HepG2 (cell line): ENCODE data around the gene CDH1. TPM values are rescaled to one million over a fixed set of nuclear protein-coding genes. Genes with fewer than 3 reads are reported as not detected.

Experiments
- EHMT2 ChIP-seq: fragments of 200-600 bp; sonication (generic); IDR thresholded peaks from 2 replicates; pipeline ENCODE4 v1.7.0; 2017; ENCODE audit warnings: antibody characterized with exemption, low read depth, low read length, borderline replicate concordance
- HOXA3 ChIP-seq: sonication (generic); formaldehyde crosslinking; IDR thresholded peaks from 2 replicates; pipeline ENCODE4 v1.5.0; 2020; ENCODE audit warnings: missing genetic modification reagents
- RBM39 ChIP-seq: fragments of 200-400 bp; formaldehyde crosslinking; IDR thresholded peaks from one replicate; pipeline ENCODE4 v1.6.1; 2018; ENCODE audit warnings: antibody characterized with exemption, mild to moderate bottlenecking, low read depth, low read length; ENCODE audit not compliant: poor library complexity, severe bottlenecking
- SALL1 ChIP-seq: sonication (generic); formaldehyde crosslinking; IDR thresholded peaks from 2 replicates; pipeline ENCODE4 v1.8.0; 2022; ENCODE audit warnings: mild to moderate bottlenecking, missing genetic modification reagents
- SMYD3 ChIP-seq: sonication (generic); formaldehyde crosslinking; IDR thresholded peaks from 2 replicates; pipeline ENCODE4 v1.8.1; 2023; ENCODE audit warnings: mild to moderate bottlenecking, missing genetic modification reagents
- SRSF9 ChIP-seq: fragments of 200-400 bp; formaldehyde crosslinking; IDR thresholded peaks from 2 replicates; pipeline ENCODE4 v1.6.1; 2018; ENCODE audit warnings: borderline replicate concordance, mild to moderate bottlenecking, low read depth, low read length; ENCODE audit not compliant: insufficient read depth, poor library complexity, severe bottlenecking
- XRCC5 ChIP-seq: fragments of 200-400 bp; formaldehyde crosslinking; optimal IDR thresholded peaks from 2 replicates; pipeline ENCODE3; 2017; ENCODE audit warnings: mild to moderate bottlenecking, low read length
- ZNF562 ChIP-seq: sonication (generic); formaldehyde crosslinking; IDR thresholded peaks from 2 replicates; pipeline ENCODE4 v1.8.0; 2022; ENCODE audit warnings: missing genetic modification reagents, borderline replicate concordance
- polyA plus RNA-seq, 8 experiments: library from polyadenylated mRNA; depleted of rRNA in 3 of 8; stranded (reverse) in 7 of 8; unstranded in 1 of 8; fragments of >200 nt; fragmentation: Illumina TruSeq in 4 of 8; extraction: Trizol in 4 of 8; gene quantifications; 2 replicates each; pipeline versions ENCODE4 v1.2.1 to v1.2.3, GENCODE V29; 2011 to 2016; ENCODE audit warnings: low read depth in 4 of 8, missing spikeins in 1 of 8, mixed read lengths in 1 of 8; ENCODE audit not compliant: insufficient read depth in 1 of 8
- total RNA-seq, 5 experiments: library from RNA; depleted of rRNA; stranded (reverse); fragments of >200 nt; fragmentation: Illumina TruSeq; extraction: Trizol; gene quantifications; 2 replicates each; pipeline ENCODE4 v1.2.3, GENCODE V29; 2016; ENCODE audit warnings: low read depth in 1 of 5
- TF ChIP-seq, protein P1 (sequence below), 2 experiments: sonication (generic) in 1 of 2; formaldehyde crosslinking in 1 of 2; IDR thresholded peaks; 2 replicates each; pipeline versions ENCODE4 v1.5.1 to v1.6.1; 2011 to 2020; ENCODE audit warnings: borderline replicate concordance in 1 of 2, low read depth in 1 of 2, low read length in 1 of 2, mild to moderate bottlenecking in 1 of 2, missing genetic modification reagents in 1 of 2, moderate library complexity in 1 of 2
- TF ChIP-seq, protein P2 (sequence below): sonication (generic); formaldehyde crosslinking; conservative IDR thresholded peaks from 2 replicates; pipeline ENCODE4 v1.8.0; 2022; ENCODE audit warnings: low read depth, missing genetic modification reagents
- TF ChIP-seq, protein P3 (sequence below): sonication (generic); formaldehyde crosslinking; IDR thresholded peaks from 2 replicates; pipeline ENCODE4 v1.4.0; 2020; ENCODE audit warnings: mild to moderate bottlenecking, missing genetic modification reagents
- TF ChIP-seq, protein P4 (sequence below): sonication (generic); formaldehyde crosslinking; IDR thresholded peaks from 2 replicates; pipeline ENCODE4 v1.5.1; 2020; ENCODE audit warnings: missing genetic modification reagents, mild to moderate bottlenecking, borderline replicate concordance
- TF ChIP-seq, protein P5 (sequence below): sonication (generic); formaldehyde crosslinking; IDR thresholded peaks from 2 replicates; pipeline ENCODE4 v1.4.0; 2020; ENCODE audit warnings: missing genetic modification reagents

Gene CDH1
- total and polyA plus RNA-seq, 2 of the 13 experiments (the other 11 are each of a cell fraction or from before 2014, with no cell fraction given), result 0.95 to 9.8 TPM

DNA sequence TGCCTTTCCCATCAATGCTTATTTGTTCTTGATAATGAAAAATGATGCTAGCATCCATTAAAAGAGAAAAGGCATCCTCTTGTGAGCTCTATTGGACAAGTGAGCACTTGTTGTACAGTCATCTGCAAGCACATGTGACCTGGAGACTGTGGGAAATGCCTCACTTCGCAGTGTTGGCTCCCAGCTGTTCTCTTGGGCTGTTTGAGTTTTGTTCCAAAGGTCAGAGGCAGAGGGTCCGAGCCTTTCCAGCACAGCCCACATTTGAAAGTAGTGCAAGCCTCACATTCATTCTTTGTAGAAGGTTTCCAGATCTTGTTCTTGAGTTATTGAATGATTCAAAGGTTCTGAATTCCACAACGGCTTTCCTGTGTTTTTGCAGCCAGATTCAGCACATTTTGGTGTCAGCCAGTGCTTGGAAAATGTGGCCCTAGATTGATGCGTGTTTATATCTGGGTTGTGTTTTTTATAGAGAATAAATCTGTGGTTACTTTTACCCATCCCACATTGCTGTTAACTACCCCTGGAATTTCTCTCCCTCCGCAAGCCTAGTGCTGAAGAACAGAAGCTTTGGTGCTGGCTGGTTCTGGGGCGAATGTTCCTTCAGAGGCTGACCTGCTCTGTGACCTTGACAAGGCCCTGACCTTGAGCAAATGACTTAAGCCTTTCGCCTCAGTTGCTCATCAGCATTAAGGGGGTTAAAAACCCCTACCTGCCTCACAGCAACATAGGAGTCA lies 49.8 kb downstream of the CDH1 start (continued):
- TF ChIP-seq SMYD3 (CRISPR knock-in tag), result no peak
- TF ChIP-seq RBM39, result no peak
- TF ChIP-seq, protein P1, sequence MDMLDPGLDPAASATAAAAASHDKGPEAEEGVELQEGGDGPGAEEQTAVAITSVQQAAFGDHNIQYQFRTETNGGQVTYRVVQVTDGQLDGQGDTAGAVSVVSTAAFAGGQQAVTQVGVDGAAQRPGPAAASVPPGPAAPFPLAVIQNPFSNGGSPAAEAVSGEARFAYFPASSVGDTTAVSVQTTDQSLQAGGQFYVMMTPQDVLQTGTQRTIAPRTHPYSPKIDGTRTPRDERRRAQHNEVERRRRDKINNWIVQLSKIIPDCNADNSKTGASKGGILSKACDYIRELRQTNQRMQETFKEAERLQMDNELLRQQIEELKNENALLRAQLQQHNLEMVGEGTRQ (IDR thresholded peaks at IDR 0.05; ENCODE audit: low read depth, low read length), result peak; percentile 80
- TF ChIP-seq, protein P1 (CRISPR knock-in tag; IDR thresholded peaks at IDR 0.05; ENCODE audit: borderline replicate concordance), result peak; percentile 87; the same call in 1 of the 2 replicates
- peak; percentile 82; the same call in 1 of the 2 replicates for TF ChIP-seq EHMT2
- no peak for TF ChIP-seq SRSF9
- TF ChIP-seq XRCC5, result no peak
- peak; percentile 87 for TF ChIP-seq SALL1
- TF ChIP-seq HOXA3, result peak; percentile 73; the same call in 1 of the 2 replicates
- TF ChIP-seq, protein P2, sequence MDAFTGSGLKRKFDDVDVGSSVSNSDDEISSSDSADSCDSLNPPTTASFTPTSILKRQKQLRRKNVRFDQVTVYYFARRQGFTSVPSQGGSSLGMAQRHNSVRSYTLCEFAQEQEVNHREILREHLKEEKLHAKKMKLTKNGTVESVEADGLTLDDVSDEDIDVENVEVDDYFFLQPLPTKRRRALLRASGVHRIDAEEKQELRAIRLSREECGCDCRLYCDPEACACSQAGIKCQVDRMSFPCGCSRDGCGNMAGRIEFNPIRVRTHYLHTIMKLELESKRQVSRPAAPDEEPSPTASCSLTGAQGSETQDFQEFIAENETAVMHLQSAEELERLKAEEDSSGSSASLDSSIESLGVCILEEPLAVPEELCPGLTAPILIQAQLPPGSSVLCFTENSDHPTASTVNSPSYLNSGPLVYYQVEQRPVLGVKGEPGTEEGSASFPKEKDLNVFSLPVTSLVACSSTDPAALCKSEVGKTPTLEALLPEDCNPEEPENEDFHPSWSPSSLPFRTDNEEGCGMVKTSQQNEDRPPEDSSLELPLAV, result no peak
- TF ChIP-seq, protein P3, sequence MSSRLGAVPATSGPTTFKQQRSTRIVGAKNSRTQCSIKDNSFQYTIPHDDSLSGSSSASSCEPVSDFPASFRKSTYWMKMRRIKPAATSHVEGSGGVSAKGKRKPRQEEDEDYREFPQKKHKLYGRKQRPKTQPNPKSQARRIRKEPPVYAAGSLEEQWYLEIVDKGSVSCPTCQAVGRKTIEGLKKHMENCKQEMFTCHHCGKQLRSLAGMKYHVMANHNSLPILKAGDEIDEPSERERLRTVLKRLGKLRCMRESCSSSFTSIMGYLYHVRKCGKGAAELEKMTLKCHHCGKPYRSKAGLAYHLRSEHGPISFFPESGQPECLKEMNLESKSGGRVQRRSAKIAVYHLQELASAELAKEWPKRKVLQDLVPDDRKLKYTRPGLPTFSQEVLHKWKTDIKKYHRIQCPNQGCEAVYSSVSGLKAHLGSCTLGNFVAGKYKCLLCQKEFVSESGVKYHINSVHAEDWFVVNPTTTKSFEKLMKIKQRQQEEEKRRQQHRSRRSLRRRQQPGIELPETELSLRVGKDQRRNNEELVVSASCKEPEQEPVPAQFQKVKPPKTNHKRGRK (CRISPR knock-in tag), result no peak
- TF ChIP-seq, protein P4, sequence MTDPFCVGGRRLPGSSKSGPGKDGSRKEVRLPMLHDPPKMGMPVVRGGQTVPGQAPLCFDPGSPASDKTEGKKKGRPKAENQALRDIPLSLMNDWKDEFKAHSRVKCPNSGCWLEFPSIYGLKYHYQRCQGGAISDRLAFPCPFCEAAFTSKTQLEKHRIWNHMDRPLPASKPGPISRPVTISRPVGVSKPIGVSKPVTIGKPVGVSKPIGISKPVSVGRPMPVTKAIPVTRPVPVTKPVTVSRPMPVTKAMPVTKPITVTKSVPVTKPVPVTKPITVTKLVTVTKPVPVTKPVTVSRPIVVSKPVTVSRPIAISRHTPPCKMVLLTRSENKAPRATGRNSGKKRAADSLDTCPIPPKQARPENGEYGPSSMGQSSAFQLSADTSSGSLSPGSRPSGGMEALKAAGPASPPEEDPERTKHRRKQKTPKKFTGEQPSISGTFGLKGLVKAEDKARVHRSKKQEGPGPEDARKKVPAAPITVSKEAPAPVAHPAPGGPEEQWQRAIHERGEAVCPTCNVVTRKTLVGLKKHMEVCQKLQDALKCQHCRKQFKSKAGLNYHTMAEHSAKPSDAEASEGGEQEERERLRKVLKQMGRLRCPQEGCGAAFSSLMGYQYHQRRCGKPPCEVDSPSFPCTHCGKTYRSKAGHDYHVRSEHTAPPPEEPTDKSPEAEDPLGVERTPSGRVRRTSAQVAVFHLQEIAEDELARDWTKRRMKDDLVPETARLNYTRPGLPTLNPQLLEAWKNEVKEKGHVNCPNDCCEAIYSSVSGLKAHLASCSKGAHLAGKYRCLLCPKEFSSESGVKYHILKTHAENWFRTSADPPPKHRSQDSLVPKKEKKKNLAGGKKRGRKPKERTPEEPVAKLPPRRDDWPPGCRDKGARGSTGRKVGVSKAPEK (CRISPR knock-in tag), result no peak
- TF ChIP-seq, protein P5, sequence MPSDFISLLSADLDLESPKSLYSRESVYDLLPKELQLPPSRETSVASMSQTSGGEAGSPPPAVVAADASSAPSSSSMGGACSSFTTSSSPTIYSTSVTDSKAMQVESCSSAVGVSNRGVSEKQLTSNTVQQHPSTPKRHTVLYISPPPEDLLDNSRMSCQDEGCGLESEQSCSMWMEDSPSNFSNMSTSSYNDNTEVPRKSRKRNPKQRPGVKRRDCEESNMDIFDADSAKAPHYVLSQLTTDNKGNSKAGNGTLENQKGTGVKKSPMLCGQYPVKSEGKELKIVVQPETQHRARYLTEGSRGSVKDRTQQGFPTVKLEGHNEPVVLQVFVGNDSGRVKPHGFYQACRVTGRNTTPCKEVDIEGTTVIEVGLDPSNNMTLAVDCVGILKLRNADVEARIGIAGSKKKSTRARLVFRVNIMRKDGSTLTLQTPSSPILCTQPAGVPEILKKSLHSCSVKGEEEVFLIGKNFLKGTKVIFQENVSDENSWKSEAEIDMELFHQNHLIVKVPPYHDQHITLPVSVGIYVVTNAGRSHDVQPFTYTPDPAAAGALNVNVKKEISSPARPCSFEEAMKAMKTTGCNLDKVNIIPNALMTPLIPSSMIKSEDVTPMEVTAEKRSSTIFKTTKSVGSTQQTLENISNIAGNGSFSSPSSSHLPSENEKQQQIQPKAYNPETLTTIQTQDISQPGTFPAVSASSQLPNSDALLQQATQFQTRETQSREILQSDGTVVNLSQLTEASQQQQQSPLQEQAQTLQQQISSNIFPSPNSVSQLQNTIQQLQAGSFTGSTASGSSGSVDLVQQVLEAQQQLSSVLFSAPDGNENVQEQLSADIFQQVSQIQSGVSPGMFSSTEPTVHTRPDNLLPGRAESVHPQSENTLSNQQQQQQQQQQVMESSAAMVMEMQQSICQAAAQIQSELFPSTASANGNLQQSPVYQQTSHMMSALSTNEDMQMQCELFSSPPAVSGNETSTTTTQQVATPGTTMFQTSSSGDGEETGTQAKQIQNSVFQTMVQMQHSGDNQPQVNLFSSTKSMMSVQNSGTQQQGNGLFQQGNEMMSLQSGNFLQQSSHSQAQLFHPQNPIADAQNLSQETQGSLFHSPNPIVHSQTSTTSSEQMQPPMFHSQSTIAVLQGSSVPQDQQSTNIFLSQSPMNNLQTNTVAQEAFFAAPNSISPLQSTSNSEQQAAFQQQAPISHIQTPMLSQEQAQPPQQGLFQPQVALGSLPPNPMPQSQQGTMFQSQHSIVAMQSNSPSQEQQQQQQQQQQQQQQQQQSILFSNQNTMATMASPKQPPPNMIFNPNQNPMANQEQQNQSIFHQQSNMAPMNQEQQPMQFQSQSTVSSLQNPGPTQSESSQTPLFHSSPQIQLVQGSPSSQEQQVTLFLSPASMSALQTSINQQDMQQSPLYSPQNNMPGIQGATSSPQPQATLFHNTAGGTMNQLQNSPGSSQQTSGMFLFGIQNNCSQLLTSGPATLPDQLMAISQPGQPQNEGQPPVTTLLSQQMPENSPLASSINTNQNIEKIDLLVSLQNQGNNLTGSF (CRISPR knock-in tag), result no peak
- no peak for TF ChIP-seq ZNF562 (CRISPR knock-in tag)
